ENCODE measurements around the gene TRMT11. TPM values are rescaled to one million over a fixed set of nuclear protein-coding genes. Genes with fewer than 3 reads are reported as not detected.

The TRMT11 gene
- total RNA-seq, 1 donor from 2014 or later, result 17.7 TPM

DNA sequence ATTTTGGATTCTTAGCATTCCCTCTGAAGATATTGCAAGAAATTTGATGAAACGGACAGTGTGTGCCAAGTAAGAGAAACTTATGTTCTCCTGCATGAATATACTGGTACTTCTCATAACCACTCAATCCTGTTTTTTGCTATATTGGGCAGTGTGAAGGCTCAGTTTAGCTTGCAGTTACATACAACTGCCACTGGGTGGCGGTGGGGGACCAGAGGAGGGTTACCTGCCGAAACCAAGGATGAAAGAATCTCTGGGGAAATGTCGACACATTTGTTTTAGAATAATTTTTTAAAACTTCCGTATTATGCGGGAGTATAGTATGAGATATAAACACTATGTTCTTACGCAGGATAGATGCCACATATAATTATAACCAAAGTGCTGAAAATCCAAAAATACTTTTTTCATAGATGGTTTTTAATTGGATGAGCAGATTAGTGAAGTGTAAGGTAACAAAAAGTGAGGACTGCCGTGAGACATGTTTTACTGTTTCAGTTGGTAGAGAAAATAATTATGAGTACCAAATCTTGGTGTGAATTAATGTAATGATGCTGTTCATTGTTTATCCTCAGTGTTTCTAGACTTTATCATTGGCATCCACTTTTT lies 9.7 kb downstream of the TRMT11 start:
- H3K27ac ChIP-seq, result no peak overlapping the region
- TF ChIP-seq, protein P1, sequence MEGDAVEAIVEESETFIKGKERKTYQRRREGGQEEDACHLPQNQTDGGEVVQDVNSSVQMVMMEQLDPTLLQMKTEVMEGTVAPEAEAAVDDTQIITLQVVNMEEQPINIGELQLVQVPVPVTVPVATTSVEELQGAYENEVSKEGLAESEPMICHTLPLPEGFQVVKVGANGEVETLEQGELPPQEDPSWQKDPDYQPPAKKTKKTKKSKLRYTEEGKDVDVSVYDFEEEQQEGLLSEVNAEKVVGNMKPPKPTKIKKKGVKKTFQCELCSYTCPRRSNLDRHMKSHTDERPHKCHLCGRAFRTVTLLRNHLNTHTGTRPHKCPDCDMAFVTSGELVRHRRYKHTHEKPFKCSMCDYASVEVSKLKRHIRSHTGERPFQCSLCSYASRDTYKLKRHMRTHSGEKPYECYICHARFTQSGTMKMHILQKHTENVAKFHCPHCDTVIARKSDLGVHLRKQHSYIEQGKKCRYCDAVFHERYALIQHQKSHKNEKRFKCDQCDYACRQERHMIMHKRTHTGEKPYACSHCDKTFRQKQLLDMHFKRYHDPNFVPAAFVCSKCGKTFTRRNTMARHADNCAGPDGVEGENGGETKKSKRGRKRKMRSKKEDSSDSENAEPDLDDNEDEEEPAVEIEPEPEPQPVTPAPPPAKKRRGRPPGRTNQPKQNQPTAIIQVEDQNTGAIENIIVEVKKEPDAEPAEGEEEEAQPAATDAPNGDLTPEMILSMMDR (IDR thresholded peaks at IDR 0.05), result peak; percentile 98
- no peaks in the 10 kb centered on the region for H3K27me3 ChIP-seq
- intact Hi-C loops (cut with DNase I), result no loop called here
- peaks cover 29% of the 10 kb centered on the region for H3K36me3 ChIP-seq
- peak; percentile 98 for ATAC-seq
- H3K4me3 ChIP-seq, result no peak overlapping the region
- peak; percentile 75 for DNase-seq
- no peaks in the 10 kb centered on the region for H3K4me1 ChIP-seq
- H3K9me3 ChIP-seq, result no peaks in the 10 kb centered on the region

DNA sequence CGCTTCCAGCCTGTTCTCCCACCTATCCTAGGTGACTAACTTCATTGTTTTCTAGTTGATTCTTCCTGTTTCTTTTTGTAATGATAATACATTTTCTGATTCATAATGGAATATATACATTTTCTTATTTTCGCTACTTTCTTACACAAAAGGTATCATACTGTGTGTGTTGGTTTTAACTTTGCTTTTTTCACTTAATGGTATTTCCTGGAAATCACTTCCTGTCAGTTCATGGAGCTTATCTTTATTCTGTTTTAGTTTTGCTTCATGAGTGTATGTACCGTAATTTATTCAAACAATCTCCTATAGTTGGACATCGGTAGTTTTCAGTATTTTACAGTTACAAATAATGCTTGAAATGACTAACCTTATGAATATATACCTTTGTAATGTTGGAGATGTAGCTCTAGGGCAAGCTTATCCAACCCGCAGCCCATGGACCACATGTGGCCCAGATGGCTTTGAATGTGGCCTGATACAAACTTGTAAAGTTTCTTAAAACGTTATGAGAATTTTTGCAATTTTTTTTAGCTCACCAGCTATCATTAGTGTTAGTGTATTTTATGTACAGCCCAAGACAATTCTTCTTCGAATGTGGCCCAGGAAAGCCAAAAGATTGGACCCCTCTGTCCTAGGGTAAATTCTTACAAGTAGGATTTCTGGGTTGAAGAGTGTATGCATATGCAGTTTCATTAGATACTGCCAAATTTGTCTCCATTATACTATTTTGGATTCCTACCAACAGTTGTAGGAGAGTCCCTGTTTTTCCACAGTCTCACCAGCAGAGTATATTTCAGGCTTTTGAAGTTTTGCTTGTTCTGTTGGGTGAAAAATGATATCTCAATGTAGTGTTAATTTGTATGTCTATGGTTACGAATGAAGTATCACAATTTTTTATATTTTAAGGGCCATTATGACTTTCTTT lies 16.7 kb downstream of the TRMT11 start:
- Histone ChIP-seq H3K4me3 (no peak overlapping the region), H3K4me1 (no peaks in the 10 kb centered on the region), H3K27me3 (no peaks in the 10 kb centered on the region), H3K27ac (no peak overlapping the region), H3K9me3 (no peaks in the 10 kb centered on the region), H3K36me3 (peaks cover 44% of the 10 kb centered on the region)
- DNase-seq (no peak), ATAC-seq (no peak)
- TF ChIP-seq, protein P1 (IDR thresholded peaks at IDR 0.05), result no peak
- intact Hi-C loops (cut with DNase I), result no loop called here

DNA sequence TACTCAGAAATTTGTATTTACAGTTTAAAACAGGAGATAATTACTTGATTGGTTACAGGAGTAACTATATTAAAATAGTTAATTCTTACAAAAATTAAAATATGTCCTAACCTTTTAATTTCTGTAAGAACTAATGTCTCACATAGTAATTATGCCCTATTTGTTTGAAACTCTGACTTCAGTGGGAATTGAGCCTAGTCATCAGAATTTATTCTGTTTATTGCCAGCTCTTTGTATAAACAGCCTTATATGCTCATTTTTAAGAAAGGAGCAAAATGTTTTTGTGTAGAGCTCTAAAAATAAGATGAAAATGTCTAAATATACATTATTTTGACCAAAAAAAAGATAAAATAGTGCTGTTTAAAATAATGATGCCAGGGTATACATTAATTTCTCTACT lies 21.5 kb downstream of the TRMT11 start:
- Histone ChIP-seq H3K4me3 (no peak overlapping the region), H3K27ac (no peak overlapping the region), H3K27me3 (no peaks in the 10 kb centered on the region), H3K4me1 (no peaks in the 10 kb centered on the region), H3K9me3 (no peaks in the 10 kb centered on the region), H3K36me3 (peaks cover 55% of the 10 kb centered on the region)
- TF ChIP-seq, protein P1 (IDR thresholded peaks at IDR 0.05), result no peak
- intact Hi-C loops (cut with DNase I), result no loop called here
- DNase-seq (no peak), ATAC-seq (no peak)

DNA sequence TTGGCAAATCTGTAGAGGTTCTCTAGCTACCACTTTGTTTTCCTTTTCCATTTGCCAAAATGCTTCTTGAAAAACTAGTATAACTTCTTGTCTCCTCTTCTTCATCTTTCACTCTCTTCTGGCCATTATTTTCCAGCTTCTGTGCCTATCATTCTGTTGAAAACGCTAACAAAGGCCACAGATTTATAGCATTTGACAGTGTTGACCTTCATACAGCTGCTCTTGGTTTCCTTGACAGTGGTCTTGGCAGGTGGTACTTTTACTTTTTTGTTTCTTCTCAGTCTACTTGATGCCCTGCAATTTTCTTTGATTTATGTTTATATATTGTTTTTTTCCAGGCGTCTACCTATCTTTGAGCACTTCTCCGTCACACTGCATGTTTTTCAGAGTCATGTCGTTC lies 23.7 kb downstream of the TRMT11 start:
- DNase-seq (no peak), ATAC-seq (no peak)

DNA sequence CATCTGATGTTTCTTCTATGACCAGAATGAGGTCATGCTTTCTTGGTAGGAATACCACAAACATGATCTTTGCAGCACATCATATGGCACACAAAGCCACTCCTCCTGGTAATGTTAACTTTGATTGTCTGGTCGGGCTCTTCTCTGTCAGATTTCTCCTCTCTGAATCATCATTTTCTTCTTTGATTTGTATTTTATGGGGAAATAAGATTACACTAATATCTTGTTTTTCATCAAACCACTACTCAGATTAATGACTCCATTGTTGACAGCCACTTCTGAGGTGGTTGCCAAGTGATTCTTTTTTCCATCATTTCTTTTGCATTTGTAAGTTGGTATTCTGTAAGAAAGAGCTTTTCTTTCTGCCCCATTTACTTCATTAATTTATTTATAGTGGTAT lies 29.5 kb downstream of the TRMT11 start:
- Histone ChIP-seq H3K36me3 (peaks cover 84% of the 10 kb centered on the region), H3K9me3 (no peaks in the 10 kb centered on the region), H3K4me3 (no peak overlapping the region), H3K27me3 (no peaks in the 10 kb centered on the region), H3K4me1 (no peaks in the 10 kb centered on the region), H3K27ac (no peak overlapping the region)
- TF ChIP-seq, protein P1 (IDR thresholded peaks at IDR 0.05), result no peak
- intact Hi-C loops (cut with DNase I), result no loop called here
- ATAC-seq, result no peak
- DNase-seq, result no peak

More for the DNA sequence above, 23.7 kb downstream of the TRMT11 start:
- intact Hi-C loops (cut with DNase I), result no loop called here
- TF ChIP-seq, protein P1 (IDR thresholded peaks at IDR 0.05), result no peak
- H3K9me3 ChIP-seq, result no peaks in the 10 kb centered on the region
- H3K36me3 ChIP-seq, result peaks cover 69% of the 10 kb centered on the region
- H3K4me3 ChIP-seq, result no peak overlapping the region
- no peaks in the 10 kb centered on the region for H3K27me3 ChIP-seq
- no peak overlapping the region for H3K27ac ChIP-seq
- H3K4me1 ChIP-seq, result no peaks in the 10 kb centered on the region

All from upper lobe of right lung (tissue), 1 donor.